ENCODE data around the gene PTBP2.

- no peak for TF ChIP-seq POLR2A (IDR thresholded peaks at IDR 0.05)
- TF ChIP-seq, protein P1, sequence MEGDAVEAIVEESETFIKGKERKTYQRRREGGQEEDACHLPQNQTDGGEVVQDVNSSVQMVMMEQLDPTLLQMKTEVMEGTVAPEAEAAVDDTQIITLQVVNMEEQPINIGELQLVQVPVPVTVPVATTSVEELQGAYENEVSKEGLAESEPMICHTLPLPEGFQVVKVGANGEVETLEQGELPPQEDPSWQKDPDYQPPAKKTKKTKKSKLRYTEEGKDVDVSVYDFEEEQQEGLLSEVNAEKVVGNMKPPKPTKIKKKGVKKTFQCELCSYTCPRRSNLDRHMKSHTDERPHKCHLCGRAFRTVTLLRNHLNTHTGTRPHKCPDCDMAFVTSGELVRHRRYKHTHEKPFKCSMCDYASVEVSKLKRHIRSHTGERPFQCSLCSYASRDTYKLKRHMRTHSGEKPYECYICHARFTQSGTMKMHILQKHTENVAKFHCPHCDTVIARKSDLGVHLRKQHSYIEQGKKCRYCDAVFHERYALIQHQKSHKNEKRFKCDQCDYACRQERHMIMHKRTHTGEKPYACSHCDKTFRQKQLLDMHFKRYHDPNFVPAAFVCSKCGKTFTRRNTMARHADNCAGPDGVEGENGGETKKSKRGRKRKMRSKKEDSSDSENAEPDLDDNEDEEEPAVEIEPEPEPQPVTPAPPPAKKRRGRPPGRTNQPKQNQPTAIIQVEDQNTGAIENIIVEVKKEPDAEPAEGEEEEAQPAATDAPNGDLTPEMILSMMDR (IDR thresholded peaks at IDR 0.05): no peak
- no peak for TF ChIP-seq POLR2AphosphoS5 (IDR thresholded peaks at IDR 0.05)
These were observed 13.1 kb upstream of the PTBP2 start for GRCh38 chr1:96708482-96708881.

Measured in transverse colon (tissue), 4 donors.